ENCODE results near the gene IL1RN.

Gene IL1RN

DNA sequence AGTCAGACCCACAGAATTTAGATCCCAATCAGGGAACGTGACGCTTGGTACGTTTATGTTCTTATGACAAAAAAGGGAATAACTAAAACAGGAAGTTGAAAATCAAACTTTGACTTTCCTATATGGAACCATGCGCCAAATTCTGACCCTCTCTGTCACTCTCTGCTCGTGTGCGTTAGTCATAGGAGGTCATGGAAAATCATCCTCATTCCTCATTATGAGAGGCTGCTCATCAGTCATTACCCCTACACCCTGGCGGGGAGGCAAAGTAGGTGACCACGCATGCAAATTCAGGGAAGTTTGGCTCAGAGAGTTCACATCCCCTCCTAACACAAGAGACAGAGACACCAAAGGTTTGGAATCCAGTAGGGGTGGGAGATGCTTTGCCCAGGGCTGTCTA, 44.1 kb upstream of the IL1RN start:
- no peak for DNase-seq (ENCODE audit: low spot score)
- Histone ChIP-seq H3K4me3 (no peak overlapping the region), H3K27ac (no peak overlapping the region)
- TF ChIP-seq, protein P1, sequence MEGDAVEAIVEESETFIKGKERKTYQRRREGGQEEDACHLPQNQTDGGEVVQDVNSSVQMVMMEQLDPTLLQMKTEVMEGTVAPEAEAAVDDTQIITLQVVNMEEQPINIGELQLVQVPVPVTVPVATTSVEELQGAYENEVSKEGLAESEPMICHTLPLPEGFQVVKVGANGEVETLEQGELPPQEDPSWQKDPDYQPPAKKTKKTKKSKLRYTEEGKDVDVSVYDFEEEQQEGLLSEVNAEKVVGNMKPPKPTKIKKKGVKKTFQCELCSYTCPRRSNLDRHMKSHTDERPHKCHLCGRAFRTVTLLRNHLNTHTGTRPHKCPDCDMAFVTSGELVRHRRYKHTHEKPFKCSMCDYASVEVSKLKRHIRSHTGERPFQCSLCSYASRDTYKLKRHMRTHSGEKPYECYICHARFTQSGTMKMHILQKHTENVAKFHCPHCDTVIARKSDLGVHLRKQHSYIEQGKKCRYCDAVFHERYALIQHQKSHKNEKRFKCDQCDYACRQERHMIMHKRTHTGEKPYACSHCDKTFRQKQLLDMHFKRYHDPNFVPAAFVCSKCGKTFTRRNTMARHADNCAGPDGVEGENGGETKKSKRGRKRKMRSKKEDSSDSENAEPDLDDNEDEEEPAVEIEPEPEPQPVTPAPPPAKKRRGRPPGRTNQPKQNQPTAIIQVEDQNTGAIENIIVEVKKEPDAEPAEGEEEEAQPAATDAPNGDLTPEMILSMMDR (IDR thresholded peaks at IDR 0.05), result no peak

DNA sequence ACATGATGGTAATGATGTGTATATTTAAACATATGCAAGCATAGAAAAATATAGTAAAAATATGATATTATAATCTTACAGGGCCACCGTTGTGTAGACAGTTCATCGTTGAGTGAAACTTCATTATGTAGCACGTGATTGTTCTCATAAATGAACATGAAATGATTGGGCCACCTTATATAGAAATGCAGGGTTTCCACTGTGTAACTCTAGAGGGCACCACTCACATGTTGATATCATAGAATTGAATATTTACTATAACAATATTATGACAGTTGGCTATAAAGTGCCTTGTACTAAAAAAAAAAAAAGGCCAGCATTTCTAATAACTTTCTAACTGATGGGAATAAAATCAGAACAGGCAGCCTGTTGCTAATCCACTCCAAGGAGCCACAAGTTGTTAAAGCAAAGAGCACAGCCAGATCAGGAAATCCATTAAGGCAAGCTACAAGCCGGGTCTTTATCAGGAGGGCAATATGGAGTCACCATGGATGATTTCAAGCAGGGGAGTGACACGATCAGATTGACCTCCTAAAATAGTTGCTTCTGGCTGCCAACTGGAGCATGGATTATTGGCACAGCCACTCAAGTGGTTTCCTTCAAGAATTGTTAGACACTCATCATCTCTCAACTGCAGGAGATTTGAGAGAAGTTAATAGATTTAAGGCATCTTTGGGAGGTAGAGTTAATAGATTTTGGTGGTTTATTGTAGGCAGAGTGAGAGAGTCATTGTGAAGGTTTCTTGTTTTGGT, 43.0 kb upstream of the IL1RN start:
- H3K27ac ChIP-seq, result no peak overlapping the region
- TF ChIP-seq, protein P1 (IDR thresholded peaks at IDR 0.05), result no peak
- no peak overlapping the region for H3K4me3 ChIP-seq
- no peak for DNase-seq (ENCODE audit: low spot score)

DNA sequence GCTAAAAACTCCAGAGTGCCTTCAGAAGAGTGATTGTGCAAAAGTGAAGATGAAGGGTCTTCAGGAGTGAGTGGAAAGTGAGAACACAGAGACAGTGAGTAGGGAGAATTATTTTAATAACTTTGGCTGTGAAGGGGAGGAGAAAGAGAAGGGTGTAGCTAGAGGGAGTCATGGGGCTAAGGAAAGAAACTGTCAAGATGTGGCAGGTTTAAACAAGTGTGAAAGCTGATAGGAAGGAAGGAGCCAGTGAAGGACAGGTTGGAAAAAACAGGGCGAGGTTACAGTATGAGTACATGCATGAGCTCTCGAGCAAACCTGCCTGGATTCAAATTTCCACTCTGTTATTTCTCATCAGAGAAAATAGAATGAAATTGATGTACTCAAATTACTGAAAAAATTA, 41.9 kb upstream of the IL1RN start:
- DNase-seq (ENCODE audit: low spot score), result no peak
- Histone ChIP-seq H3K27ac (no peak overlapping the region), H3K4me3 (no peak overlapping the region)
- TF ChIP-seq, protein P1 (IDR thresholded peaks at IDR 0.05), result no peak

DNA sequence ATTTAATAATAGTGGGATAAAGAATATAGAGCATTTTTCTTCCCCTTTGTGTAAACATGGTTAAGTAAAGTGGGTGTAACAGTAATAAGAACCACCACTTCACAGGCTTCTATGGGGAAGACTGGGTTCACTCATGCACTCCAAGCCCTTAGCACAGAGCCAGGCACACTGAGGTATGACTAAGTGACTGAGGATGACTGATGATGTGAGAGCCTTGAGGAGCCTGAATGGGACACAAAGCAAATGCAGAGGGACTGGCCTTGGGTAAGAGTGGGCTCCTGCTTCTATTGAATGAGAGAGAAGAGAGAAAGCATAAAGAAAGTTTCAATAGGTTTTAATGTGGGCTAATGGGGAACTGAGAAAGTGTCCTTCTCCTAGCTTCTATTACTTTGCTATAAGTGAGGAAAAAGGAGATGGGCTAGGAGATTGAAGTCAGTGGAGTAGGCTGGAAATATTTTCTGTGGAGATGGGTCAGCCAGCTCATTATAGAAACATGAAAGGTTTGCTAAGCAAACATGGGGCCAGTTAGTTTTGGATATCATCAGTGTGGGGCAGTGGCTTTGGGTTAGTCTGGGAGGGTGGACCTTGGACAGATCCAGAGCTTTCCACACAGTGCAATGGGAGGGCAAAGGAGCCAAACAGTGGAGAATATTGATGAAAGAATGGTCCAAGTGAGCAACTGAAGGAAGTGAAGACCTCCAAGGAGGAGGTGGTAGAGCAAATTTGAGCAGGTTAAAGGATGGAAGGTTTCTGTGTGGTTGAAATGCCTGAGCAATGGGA, 39.0 kb upstream of the IL1RN start:
- no peak for DNase-seq (ENCODE audit: low spot score)
- no peak overlapping the region for H3K27ac ChIP-seq
- H3K4me3 ChIP-seq, result no peak overlapping the region
- TF ChIP-seq, protein P1 (IDR thresholded peaks at IDR 0.05), result no peak

DNA sequence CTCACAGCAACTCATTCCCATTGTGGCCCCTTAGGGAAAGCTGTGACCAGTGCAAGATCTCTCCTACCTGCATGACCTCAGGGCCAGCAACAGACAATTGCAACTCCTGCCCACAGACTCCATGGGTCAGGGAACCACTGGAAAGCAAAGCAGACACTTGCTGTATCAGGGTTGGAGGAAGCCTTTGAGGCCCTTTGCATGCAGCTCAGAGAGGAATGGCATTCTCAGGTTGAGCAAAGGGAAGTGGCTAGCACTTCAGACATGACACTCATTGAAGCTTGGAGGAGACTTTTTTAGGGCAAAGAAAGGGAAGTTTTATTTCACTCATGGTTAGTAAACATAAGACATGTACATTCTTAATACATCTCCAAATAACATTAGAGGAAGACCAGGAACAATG, 37.5 kb upstream of the IL1RN start:
- H3K4me3 ChIP-seq, result no peak overlapping the region
- TF ChIP-seq, protein P1 (IDR thresholded peaks at IDR 0.05), result no peak
- DNase-seq (ENCODE audit: low spot score), result no peak
- no peak overlapping the region for H3K27ac ChIP-seq

DNA sequence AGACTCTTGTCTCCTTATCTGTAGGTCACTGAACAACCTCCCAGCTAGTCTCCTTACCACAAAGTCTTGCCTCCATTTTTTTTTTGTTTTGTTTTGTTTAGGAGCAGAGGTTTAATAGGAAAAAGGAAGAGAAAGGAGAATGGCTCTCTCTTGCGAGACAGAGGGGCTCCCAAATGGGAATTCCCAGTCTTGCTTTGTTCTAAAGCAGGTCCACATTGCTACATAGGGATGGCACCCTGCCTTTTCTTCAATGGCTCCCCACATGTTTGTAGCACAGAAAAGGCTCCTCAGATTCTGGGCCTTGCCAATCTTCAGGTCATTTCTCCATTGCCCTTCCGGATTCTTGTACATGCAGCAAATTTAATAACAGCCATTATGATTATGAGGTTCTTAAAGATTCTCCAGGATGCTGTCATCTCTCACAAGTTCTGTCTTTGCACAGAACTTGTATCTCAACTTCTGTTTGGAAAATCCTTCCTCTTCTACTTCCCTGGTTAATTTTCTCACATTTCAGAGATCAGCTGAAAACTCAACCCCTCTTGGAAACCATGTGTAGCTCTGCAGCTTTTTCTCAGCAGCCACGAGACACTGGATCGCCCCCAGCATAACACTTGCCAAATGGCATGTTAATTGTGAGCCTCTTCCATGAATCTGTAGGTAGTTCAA, 36.0 kb upstream of the IL1RN start:
- Histone ChIP-seq H3K27ac (no peak overlapping the region), H3K4me3 (no peak overlapping the region)
- DNase-seq (ENCODE audit: low spot score), result no peak
- TF ChIP-seq, protein P1 (IDR thresholded peaks at IDR 0.05), result no peak
